GM12865 (cell line): ENCODE results near the gene HEG1.

Source experiments
- DNase-seq: peaks from one replicate; pipeline ENCODE4 v3.0.0; 2010; ENCODE audit warnings: low read depth
- H3K4me3 ChIP-seq: 2 replicates; pipeline ENCODE4 v1.5.1; 2011; ENCODE audit warnings: mild to moderate bottlenecking, low read depth, low read length, control low read depth
- CTCF ChIP-seq: IDR thresholded peaks from 2 replicates; pipeline ENCODE4 v1.5.1; 2011; ENCODE audit warnings: low read length, control low read depth, low read depth, inconsistent platforms; ENCODE audit not compliant: insufficient read depth; ENCODE audit errors: missing control alignments

HEG1 gene

GRCh38 chr3:124984754-124985153 lies 71.0 kb downstream of the HEG1 start:
- TF ChIP-seq CTCF = no peak
- no peak for DNase-seq
- H3K4me3 ChIP-seq = no peak overlapping the region

GRCh38 chr3:124982855-124983254 lies 72.9 kb downstream of the HEG1 start:
- no peak for TF ChIP-seq CTCF
- DNase-seq = no peak
- H3K4me3 ChIP-seq = no peak overlapping the region

- no peak for TF ChIP-seq CTCF
- H3K4me3 ChIP-seq = no peak overlapping the region
- no peak for DNase-seq
Measured at GRCh38 chr3:124981472-124981871, 74.3 kb downstream of the HEG1 start.

GRCh38 chr3:124978627-124979026 lies 77.2 kb downstream of the HEG1 start:
- TF ChIP-seq CTCF = no peak
- DNase-seq = no peak
- no peak overlapping the region for H3K4me3 ChIP-seq

- TF ChIP-seq CTCF = no peak
- DNase-seq = no peak
- no peak overlapping the region for H3K4me3 ChIP-seq
Measured at GRCh38 chr3:124976383-124976782, 79.4 kb downstream of the HEG1 start.

GRCh38 chr3:124974691-124975090 lies 81.1 kb downstream of the HEG1 start:
- no peak for TF ChIP-seq CTCF
- no peak overlapping the region for H3K4me3 ChIP-seq
- no peak for DNase-seq

- TF ChIP-seq CTCF = no peak
- no peak overlapping the region for H3K4me3 ChIP-seq
- DNase-seq = no peak
Measured at GRCh38 chr3:124973290-124973689, 82.5 kb downstream of the HEG1 start.
